HepG2 (cell line): ENCODE measurements around the gene SRD5A3. TPM values are rescaled to one million over a fixed set of nuclear protein-coding genes. Genes with fewer than 3 reads are reported as not detected.

ENCODE experiments used
- CCAR2 ChIP-seq: fragments of 200-400 bp; formaldehyde crosslinking; optimal IDR thresholded peaks from 2 replicates; pipeline ENCODE3; 2018; ENCODE audit warnings: low read depth, mild to moderate bottlenecking, low read length, moderate library complexity
- HOXA7 ChIP-seq: sonication (generic); formaldehyde crosslinking; IDR thresholded peaks from 2 replicates; pipeline ENCODE4 v1.8.1; 2022; ENCODE audit warnings: mild to moderate bottlenecking, missing genetic modification reagents, moderate library complexity
- KLF6 ChIP-seq: IDR thresholded peaks from 2 replicates; pipeline ENCODE4 v1.8.0; 2016; ENCODE audit warnings: missing biosample characterization, missing genetic modification reagents
- MBD4 ChIP-seq: IDR thresholded peaks from 2 replicates; pipeline ENCODE4 v1.6.1; 2012; ENCODE audit warnings: low read length, inconsistent platforms, borderline replicate concordance
- PAXIP1 ChIP-seq: sonication (generic); formaldehyde crosslinking; conservative IDR thresholded peaks from 2 replicates; pipeline ENCODE4 v1.4.0; 2020; ENCODE audit warnings: mild to moderate bottlenecking, missing genetic modification reagents, moderate library complexity
- RBFOX2 ChIP-seq: fragments of 200-400 bp; formaldehyde crosslinking; IDR thresholded peaks from 2 replicates; pipeline ENCODE4 v1.6.1; 2017; ENCODE audit warnings: low read depth, mild to moderate bottlenecking, low read length
- RFX3 ChIP-seq: IDR thresholded peaks from 2 replicates; pipeline ENCODE4 v1.6.1; 2016; ENCODE audit warnings: missing biosample characterization, missing genetic modification reagents
- SOX13 ChIP-seq, 3 experiments: fragments of 450-650 bp in 1 of 3; sonication (generic) in 1 of 3; formaldehyde crosslinking in 1 of 3; IDR thresholded peaks in 2 of 3; conservative IDR thresholded peaks in 1 of 3; 2 replicates each; pipeline versions ENCODE4 v1.5.0 to v1.6.1; 2016 to 2020; ENCODE audit warnings: antibody characterized with exemption in 1 of 3, mild to moderate bottlenecking in 1 of 3, missing compliant biosample characterization in 1 of 3, missing genetic modification reagents in 1 of 3, moderate library complexity in 1 of 3
- ZEB1 ChIP-seq: IDR thresholded peaks from 2 replicates; pipeline ENCODE4 v1.6.1; 2012; ENCODE audit warnings: mild to moderate bottlenecking, low read depth, inconsistent platforms; ENCODE audit not compliant: insufficient replicate concordance
- ZNF343 ChIP-seq: sonication (generic); formaldehyde crosslinking; IDR thresholded peaks from 2 replicates; pipeline ENCODE4 v1.4.0; 2020; ENCODE audit warnings: mild to moderate bottlenecking, missing genetic modification reagents
- ZNF468 ChIP-seq: sonication (generic); formaldehyde crosslinking; IDR thresholded peaks from 2 replicates; pipeline ENCODE4 v1.8.0; 2022; ENCODE audit warnings: mild to moderate bottlenecking, moderate library complexity, missing genetic modification reagents
- ZNF496 ChIP-seq: sonication (generic); formaldehyde crosslinking; IDR thresholded peaks from 2 replicates; pipeline ENCODE4 v1.8.1; 2023; ENCODE audit warnings: mild to moderate bottlenecking, moderate library complexity, missing genetic modification reagents; ENCODE audit not compliant: insufficient replicate concordance
- ZNF737 ChIP-seq: sonication (generic); formaldehyde crosslinking; IDR thresholded peaks from 2 replicates; pipeline ENCODE4 v1.5.0; 2020; ENCODE audit warnings: missing genetic modification reagents, mild to moderate bottlenecking, borderline replicate concordance
- ZNF75D ChIP-seq: sonication (generic); formaldehyde crosslinking; IDR thresholded peaks from 2 replicates; pipeline ENCODE4 v1.8.1; 2023; ENCODE audit warnings: missing genetic modification reagents, mild to moderate bottlenecking, borderline replicate concordance
- polyA plus RNA-seq, 8 experiments: library from polyadenylated mRNA; depleted of rRNA in 3 of 8; stranded (reverse) in 7 of 8; unstranded in 1 of 8; fragments of >200 nt; fragmentation: Illumina TruSeq in 4 of 8; extraction: Trizol in 4 of 8; gene quantifications; 2 replicates each; pipeline versions ENCODE4 v1.2.1 to v1.2.3, GENCODE V29; 2011 to 2016; ENCODE audit warnings: low read depth in 4 of 8, missing spikeins in 1 of 8, mixed read lengths in 1 of 8; ENCODE audit not compliant: insufficient read depth in 1 of 8
- total RNA-seq, 5 experiments: library from RNA; depleted of rRNA; stranded (reverse); fragments of >200 nt; fragmentation: Illumina TruSeq; extraction: Trizol; gene quantifications; 2 replicates each; pipeline ENCODE4 v1.2.3, GENCODE V29; 2016; ENCODE audit warnings: low read depth in 1 of 5
- TF ChIP-seq, protein P1 (sequence below): sonication (generic); formaldehyde crosslinking; IDR thresholded peaks from 2 replicates; pipeline ENCODE4 v1.5.1; 2020; ENCODE audit warnings: mild to moderate bottlenecking, missing genetic modification reagents, borderline replicate concordance
- TF ChIP-seq, protein P2 (sequence below): sonication (generic); formaldehyde crosslinking; IDR thresholded peaks from 2 replicates; pipeline ENCODE4 v1.5.0; 2020; ENCODE audit warnings: missing genetic modification reagents

The SRD5A3 gene
- total and polyA plus RNA-seq, 2 of the 13 experiments (the other 11 are each of a cell fraction or from before 2014, with no cell fraction given) = 12.4 to 18.4 TPM

DNA sequence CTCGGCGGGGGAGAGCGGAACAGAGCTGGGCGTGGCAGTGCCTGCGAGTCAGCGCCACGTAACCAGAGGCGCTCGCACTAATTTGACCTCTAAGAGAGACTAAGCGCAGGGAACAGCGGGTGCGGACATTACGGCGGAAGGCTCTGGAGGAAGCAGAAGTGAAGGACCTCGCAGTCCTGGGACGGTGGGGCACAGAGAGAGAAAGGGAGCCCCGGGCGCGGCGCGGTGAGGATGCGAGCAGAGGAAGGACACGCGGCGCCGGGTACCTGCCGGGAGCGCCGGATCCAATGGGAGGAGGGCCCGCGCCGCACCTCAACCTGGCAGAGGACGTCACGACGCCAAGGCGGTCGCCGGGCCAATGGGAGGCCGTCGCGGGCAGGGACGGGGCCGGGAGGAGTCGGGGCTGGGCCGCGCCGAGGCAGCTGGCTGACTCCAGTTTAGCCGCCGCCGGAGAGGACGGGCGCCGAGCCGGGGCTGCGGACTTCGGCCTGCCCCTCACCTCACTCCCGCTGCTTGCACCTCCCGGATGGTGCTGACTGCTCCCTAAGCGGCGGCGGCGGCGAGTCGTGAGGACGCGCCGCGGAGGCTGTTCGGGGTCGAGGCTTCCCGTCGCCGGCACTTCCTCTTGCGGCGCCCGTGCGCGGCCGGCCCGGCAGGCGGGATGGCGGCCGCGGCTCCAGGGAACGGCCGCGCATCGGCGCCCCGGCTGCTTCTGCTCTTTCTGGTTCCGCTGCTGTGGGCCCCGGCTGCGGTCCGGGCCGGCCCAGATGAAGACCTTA lies 49.7 kb downstream of the SRD5A3 start, which contains the start of gene TMEM165 (continued):
- TF ChIP-seq MBD4 (no peak), ZNF343 (CRISPR knock-in tag) (no peak), CCAR2 (no peak), ZNF496 (CRISPR knock-in tag) (no peak), ZNF75D (no peak), ZEB1 (peak; percentile 92), HOXA7 (CRISPR knock-in tag) (no peak), RFX3 (no peak), RBFOX2 (peak; percentile 96), PAXIP1 (CRISPR knock-in tag) (peak; percentile 29), ZNF737 (no peak), SOX13 (IDR thresholded peaks at IDR 0.05) (no peak), SOX13 (CRISPR knock-in tag; conservative IDR thresholded peaks at IDR 0.05 in 1 of 2, IDR thresholded peaks at IDR 0.05 in 1 of 2) (0 out of 4 replicates have a peak, but pooled peaks of 1 of the 2 experiments have one; percentile 3), ZNF468 (no peak), KLF6 (peak; percentile 33; the same call in 1 of the 2 replicates)
- TF ChIP-seq, protein P1, sequence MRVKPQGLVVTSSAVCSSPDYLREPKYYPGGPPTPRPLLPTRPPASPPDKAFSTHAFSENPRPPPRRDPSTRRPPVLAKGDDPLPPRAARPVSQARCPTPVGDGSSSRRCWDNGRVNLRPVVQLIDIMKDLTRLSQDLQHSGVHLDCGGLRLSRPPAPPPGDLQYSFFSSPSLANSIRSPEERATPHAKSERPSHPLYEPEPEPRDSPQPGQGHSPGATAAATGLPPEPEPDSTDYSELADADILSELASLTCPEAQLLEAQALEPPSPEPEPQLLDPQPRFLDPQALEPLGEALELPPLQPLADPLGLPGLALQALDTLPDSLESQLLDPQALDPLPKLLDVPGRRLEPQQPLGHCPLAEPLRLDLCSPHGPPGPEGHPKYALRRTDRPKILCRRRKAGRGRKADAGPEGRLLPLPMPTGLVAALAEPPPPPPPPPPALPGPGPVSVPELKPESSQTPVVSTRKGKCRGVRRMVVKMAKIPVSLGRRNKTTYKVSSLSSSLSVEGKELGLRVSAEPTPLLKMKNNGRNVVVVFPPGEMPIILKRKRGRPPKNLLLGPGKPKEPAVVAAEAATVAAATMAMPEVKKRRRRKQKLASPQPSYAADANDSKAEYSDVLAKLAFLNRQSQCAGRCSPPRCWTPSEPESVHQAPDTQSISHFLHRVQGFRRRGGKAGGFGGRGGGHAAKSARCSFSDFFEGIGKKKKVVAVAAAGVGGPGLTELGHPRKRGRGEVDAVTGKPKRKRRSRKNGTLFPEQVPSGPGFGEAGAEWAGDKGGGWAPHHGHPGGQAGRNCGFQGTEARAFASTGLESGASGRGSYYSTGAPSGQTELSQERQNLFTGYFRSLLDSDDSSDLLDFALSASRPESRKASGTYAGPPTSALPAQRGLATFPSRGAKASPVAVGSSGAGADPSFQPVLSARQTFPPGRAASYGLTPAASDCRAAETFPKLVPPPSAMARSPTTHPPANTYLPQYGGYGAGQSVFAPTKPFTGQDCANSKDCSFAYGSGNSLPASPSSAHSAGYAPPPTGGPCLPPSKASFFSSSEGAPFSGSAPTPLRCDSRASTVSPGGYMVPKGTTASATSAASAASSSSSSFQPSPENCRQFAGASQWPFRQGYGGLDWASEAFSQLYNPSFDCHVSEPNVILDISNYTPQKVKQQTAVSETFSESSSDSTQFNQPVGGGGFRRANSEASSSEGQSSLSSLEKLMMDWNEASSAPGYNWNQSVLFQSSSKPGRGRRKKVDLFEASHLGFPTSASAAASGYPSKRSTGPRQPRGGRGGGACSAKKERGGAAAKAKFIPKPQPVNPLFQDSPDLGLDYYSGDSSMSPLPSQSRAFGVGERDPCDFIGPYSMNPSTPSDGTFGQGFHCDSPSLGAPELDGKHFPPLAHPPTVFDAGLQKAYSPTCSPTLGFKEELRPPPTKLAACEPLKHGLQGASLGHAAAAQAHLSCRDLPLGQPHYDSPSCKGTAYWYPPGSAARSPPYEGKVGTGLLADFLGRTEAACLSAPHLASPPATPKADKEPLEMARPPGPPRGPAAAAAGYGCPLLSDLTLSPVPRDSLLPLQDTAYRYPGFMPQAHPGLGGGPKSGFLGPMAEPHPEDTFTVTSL = no peak
- TF ChIP-seq, protein P2, sequence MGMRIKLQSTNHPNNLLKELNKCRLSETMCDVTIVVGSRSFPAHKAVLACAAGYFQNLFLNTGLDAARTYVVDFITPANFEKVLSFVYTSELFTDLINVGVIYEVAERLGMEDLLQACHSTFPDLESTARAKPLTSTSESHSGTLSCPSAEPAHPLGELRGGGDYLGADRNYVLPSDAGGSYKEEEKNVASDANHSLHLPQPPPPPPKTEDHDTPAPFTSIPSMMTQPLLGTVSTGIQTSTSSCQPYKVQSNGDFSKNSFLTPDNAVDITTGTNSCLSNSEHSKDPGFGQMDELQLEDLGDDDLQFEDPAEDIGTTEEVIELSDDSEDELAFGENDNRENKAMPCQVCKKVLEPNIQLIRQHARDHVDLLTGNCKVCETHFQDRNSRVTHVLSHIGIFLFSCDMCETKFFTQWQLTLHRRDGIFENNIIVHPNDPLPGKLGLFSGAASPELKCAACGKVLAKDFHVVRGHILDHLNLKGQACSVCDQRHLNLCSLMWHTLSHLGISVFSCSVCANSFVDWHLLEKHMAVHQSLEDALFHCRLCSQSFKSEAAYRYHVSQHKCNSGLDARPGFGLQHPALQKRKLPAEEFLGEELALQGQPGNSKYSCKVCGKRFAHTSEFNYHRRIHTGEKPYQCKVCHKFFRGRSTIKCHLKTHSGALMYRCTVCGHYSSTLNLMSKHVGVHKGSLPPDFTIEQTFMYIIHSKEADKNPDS (CRISPR knock-in tag) = peak; percentile 86; the same call in 1 of the 2 replicates
